ENCODE measurements around the gene ATP8B4. TPM values are rescaled to one million over a fixed set of nuclear protein-coding genes. Genes with fewer than 3 reads are reported as not detected.

ATP8B4 gene
- total RNA-seq, 1 experiment from 2014 or later = 0.20 TPM

DNA sequence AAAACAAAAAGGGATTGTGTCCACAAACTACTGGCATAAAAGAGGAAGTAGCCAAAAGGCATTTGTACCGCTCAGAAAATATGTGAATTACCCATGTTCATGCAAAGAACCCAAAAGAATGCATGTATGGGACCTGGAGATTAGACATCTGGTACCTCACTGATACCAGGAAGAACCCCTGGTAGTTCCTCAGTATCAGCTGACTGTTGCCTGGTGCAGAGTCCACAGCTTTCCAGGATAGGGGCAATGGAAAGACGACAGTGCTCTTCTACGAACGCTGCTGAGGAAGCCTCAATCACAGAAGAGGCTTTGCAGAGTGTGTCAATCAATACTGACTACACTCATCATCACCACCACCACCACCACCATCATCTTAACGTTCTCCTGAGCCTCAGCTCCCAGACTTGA is 63.3 kb downstream of the ATP8B4 start:
- no peak overlapping the region for H3K4me3 ChIP-seq
- TF ChIP-seq, protein P1, sequence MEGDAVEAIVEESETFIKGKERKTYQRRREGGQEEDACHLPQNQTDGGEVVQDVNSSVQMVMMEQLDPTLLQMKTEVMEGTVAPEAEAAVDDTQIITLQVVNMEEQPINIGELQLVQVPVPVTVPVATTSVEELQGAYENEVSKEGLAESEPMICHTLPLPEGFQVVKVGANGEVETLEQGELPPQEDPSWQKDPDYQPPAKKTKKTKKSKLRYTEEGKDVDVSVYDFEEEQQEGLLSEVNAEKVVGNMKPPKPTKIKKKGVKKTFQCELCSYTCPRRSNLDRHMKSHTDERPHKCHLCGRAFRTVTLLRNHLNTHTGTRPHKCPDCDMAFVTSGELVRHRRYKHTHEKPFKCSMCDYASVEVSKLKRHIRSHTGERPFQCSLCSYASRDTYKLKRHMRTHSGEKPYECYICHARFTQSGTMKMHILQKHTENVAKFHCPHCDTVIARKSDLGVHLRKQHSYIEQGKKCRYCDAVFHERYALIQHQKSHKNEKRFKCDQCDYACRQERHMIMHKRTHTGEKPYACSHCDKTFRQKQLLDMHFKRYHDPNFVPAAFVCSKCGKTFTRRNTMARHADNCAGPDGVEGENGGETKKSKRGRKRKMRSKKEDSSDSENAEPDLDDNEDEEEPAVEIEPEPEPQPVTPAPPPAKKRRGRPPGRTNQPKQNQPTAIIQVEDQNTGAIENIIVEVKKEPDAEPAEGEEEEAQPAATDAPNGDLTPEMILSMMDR (conservative IDR thresholded peaks at IDR 0.05) = no peak
- no peak for TF ChIP-seq EZH2 (IDR thresholded peaks at IDR 0.05; ENCODE audit: low read depth)
- no peaks in the 10 kb centered on the region for H4K20me1 ChIP-seq (ENCODE audit: insufficient read depth)
- H3K27ac ChIP-seq = no peak overlapping the region
- BruUV-seq (replicated peaks) = no TSS peak
- CTCF ChIA-PET = no interaction called here
- H3K4me2 ChIP-seq = no peak overlapping the region
- H3K9me2 ChIP-seq (ENCODE audit: insufficient read depth) = no peaks in the 10 kb centered on the region
- no peak for DNase-seq
- H2AFZ ChIP-seq = no peak overlapping the region
- H3F3A ChIP-seq (ENCODE audit: insufficient read depth, low read depth) = no peaks in the 10 kb centered on the region
- H3K4me1 ChIP-seq (replicated peaks; ENCODE audit: insufficient read depth) = 0 out of 2 replicates have a peak, but pooled peaks cover 5% of the 10 kb centered on the region
- H3K79me2 ChIP-seq (ENCODE audit: low read depth) = no peaks in the 10 kb centered on the region
- POLR2A ChIA-PET (ENCODE audit: unreplicated experiment) = no interaction called here
- intact Hi-C loops (cut with micrococcal nuclease; ENCODE audit: unreplicated experiment) = no loop called here
- no peaks in the 10 kb centered on the region for H3K27me3 ChIP-seq (ENCODE audit: insufficient read depth, low read depth)
- H3K9me3 ChIP-seq (ENCODE audit: insufficient read depth, low read depth) = no peaks in the 10 kb centered on the region
- no peaks in the 10 kb centered on the region for H3K36me3 ChIP-seq (ENCODE audit: low read depth)

- POLR2A ChIA-PET (ENCODE audit: unreplicated experiment) = no interaction called here
- BruUV-seq (replicated peaks) = no TSS peak
- H2AFZ ChIP-seq = no peak overlapping the region
- CTCF ChIA-PET = interaction anchor here (0.7 kb wide), 1 partner anchor 440 kb away, joined by 13 read pairs; no protein-coding TSS in a partner anchor
- H3K79me2 ChIP-seq (ENCODE audit: low read depth) = no peaks in the 10 kb centered on the region
- no peak overlapping the region for H3K4me2 ChIP-seq
- H3K27me3 ChIP-seq (ENCODE audit: insufficient read depth, low read depth) = no peaks in the 10 kb centered on the region
- no peaks in the 10 kb centered on the region for H3F3A ChIP-seq (ENCODE audit: insufficient read depth, low read depth)
- no peaks in the 10 kb centered on the region for H3K36me3 ChIP-seq (ENCODE audit: low read depth)
- no peak for DNase-seq
- no peaks in the 10 kb centered on the region for H3K9me3 ChIP-seq (ENCODE audit: insufficient read depth, low read depth)
- 0 out of 2 replicates have a peak, but pooled peaks cover 5% of the 10 kb centered on the region for H3K4me1 ChIP-seq (replicated peaks; ENCODE audit: insufficient read depth)
- intact Hi-C loops (cut with micrococcal nuclease; ENCODE audit: unreplicated experiment) = no loop called here
- no peak for TF ChIP-seq EZH2 (IDR thresholded peaks at IDR 0.05; ENCODE audit: low read depth)
- TF ChIP-seq, protein P1 (conservative IDR thresholded peaks at IDR 0.05) = no peak
- H4K20me1 ChIP-seq (ENCODE audit: insufficient read depth) = no peaks in the 10 kb centered on the region
- H3K9me2 ChIP-seq (ENCODE audit: insufficient read depth) = no peaks in the 10 kb centered on the region
- no peak overlapping the region for H3K4me3 ChIP-seq
- no peak overlapping the region for H3K27ac ChIP-seq
Observed at GRCh38 chr15:50055332-50055731, 63.7 kb downstream of the ATP8B4 start.

- Histone ChIP-seq H3K4me2 (no peak overlapping the region), H3K27ac (no peak overlapping the region), H4K20me1 (ENCODE audit: insufficient read depth) (no peaks in the 10 kb centered on the region), H3K79me2 (ENCODE audit: low read depth) (no peaks in the 10 kb centered on the region), H3K27me3 (ENCODE audit: insufficient read depth, low read depth) (no peaks in the 10 kb centered on the region), H3F3A (ENCODE audit: insufficient read depth, low read depth) (no peaks in the 10 kb centered on the region), H3K9me2 (ENCODE audit: insufficient read depth) (no peaks in the 10 kb centered on the region), H3K36me3 (ENCODE audit: low read depth) (no peaks in the 10 kb centered on the region), H3K9me3 (ENCODE audit: insufficient read depth, low read depth) (no peaks in the 10 kb centered on the region), H3K4me1 (replicated peaks; ENCODE audit: insufficient read depth) (0 out of 2 replicates have a peak, but pooled peaks cover 5% of the 10 kb centered on the region), H3K4me3 (no peak overlapping the region), H2AFZ (no peak overlapping the region)
- no peak for TF ChIP-seq EZH2 (IDR thresholded peaks at IDR 0.05; ENCODE audit: low read depth)
- TF ChIP-seq, protein P1 (conservative IDR thresholded peaks at IDR 0.05) = no peak
- no peak for DNase-seq
- intact Hi-C loops (cut with micrococcal nuclease; ENCODE audit: unreplicated experiment) = loop anchor here (2.0 kb wide), 1 partner anchor 818 kb away; no protein-coding TSS in a partner anchor
- POLR2A ChIA-PET (ENCODE audit: unreplicated experiment) = no interaction called here
- BruUV-seq (replicated peaks) = no TSS peak
- CTCF ChIA-PET = no interaction called here
Observed at GRCh38 chr15:50053055-50053856, 65.8 kb downstream of the ATP8B4 start.
